DOHH2 (cell line): ENCODE results near the gene ELK3.

ENCODE experiments used
- CTCF ChIP-seq: fragments of 200-600 bp; sonication (generic); IDR thresholded peaks from one replicate; pipeline ENCODE4 v1.5.1; 2014; ENCODE audit warnings: antibody characterized with exemption, mild to moderate bottlenecking, low read depth, low read length; ENCODE audit not compliant: poor library complexity, severe bottlenecking
- EZH2phosphoT487 ChIP-seq: fragments of 200-600 bp; sonication (generic); IDR thresholded peaks from 2 replicates; pipeline ENCODE4 v1.6.1; 2017; ENCODE audit warnings: borderline replicate concordance, mild to moderate bottlenecking, antibody characterized with exemption, low read length, moderate library complexity, mixed read lengths

GRCh38 chr12:96218989-96219678, 25.0 kb downstream of the ELK3 start:
- TF ChIP-seq CTCF (no peak), EZH2phosphoT487 (no peak)
